Measurements from ENCODE around the gene MRPL16.
"Not testable (repeated sequence)": the region's sequence is repeated elsewhere in the genome, so short reads cannot be mapped to it uniquely, and the experiment has no call there.

Gene MRPL16

DNA sequence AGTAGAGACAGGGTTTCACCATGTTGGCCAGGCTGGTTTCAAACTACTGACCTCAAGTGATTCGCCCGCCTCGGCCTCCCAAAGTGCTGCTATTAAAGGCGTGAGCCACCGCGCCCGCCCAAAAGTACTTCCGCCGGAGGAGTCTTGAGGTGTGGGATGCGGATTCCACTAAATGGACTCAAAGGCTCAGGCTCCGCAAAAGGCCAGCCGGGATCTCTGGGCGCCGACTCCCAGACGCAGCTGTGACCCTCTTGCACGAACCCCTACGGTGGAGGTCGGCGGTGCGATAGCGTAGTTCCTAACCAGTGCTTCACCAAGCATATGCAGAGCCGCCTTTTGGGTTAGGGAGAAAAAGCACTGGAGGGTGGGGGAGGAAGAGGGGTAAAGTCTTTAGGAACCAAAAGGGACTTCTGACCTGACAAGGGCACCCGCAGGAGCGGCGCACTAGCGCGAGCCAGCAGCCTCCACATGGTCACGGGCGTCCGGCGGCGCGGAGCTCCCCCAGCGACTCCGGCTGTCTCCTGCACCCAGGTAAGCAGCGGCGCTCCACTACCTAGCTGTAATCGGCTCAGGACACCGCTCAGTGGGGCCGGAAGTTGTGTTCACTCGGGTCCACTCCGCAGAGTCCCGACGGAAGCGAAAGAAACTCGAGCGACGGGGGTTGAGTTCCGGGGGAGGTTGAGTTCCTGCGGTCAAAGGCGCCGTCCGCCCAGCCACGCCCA, at the start of gene MRPL16:
Gene MRPL16, minus strand, starts transcription at position 590 of the 722 bp plus-strand sequence. Its CDS starts 120 bp downstream, at position 470.
- Histone ChIP-seq H3K4me3 (peak within 1 kb of the TSS; percentile 98), H3K27ac (peak within 1 kb of the TSS; percentile 72 to 89)
- TF ChIP-seq, protein P1, sequence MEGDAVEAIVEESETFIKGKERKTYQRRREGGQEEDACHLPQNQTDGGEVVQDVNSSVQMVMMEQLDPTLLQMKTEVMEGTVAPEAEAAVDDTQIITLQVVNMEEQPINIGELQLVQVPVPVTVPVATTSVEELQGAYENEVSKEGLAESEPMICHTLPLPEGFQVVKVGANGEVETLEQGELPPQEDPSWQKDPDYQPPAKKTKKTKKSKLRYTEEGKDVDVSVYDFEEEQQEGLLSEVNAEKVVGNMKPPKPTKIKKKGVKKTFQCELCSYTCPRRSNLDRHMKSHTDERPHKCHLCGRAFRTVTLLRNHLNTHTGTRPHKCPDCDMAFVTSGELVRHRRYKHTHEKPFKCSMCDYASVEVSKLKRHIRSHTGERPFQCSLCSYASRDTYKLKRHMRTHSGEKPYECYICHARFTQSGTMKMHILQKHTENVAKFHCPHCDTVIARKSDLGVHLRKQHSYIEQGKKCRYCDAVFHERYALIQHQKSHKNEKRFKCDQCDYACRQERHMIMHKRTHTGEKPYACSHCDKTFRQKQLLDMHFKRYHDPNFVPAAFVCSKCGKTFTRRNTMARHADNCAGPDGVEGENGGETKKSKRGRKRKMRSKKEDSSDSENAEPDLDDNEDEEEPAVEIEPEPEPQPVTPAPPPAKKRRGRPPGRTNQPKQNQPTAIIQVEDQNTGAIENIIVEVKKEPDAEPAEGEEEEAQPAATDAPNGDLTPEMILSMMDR (IDR thresholded peaks at IDR 0.05): no peak
- DNase-seq (ENCODE audit: low spot score): peak; percentile 89

DNA sequence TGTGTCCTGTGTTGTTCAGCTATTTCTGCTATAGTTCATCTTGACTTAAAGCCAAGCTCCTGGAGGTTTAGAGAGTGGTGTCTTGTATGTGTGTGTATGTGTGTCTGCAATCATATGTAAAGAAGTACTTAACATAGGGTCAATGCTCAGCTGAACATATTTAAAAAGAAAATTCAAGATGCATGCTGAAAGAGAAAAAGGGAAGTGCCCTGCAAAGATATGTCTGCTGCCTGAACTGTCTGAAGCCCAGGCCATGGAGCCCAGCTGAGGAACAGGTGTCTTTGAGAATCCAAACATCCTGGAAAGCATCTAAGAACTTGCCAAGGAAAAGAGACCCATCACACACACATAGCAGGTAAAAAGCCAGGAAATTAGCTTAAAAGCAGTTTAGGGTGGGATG, 49.1 kb upstream of the MRPL16 start:
- Histone ChIP-seq H3K27ac (no peak overlapping the region), H3K4me3 (no peak overlapping the region)
- DNase-seq (ENCODE audit: low spot score): no peak
- TF ChIP-seq, protein P1 (IDR thresholded peaks at IDR 0.05): no peak

DNA sequence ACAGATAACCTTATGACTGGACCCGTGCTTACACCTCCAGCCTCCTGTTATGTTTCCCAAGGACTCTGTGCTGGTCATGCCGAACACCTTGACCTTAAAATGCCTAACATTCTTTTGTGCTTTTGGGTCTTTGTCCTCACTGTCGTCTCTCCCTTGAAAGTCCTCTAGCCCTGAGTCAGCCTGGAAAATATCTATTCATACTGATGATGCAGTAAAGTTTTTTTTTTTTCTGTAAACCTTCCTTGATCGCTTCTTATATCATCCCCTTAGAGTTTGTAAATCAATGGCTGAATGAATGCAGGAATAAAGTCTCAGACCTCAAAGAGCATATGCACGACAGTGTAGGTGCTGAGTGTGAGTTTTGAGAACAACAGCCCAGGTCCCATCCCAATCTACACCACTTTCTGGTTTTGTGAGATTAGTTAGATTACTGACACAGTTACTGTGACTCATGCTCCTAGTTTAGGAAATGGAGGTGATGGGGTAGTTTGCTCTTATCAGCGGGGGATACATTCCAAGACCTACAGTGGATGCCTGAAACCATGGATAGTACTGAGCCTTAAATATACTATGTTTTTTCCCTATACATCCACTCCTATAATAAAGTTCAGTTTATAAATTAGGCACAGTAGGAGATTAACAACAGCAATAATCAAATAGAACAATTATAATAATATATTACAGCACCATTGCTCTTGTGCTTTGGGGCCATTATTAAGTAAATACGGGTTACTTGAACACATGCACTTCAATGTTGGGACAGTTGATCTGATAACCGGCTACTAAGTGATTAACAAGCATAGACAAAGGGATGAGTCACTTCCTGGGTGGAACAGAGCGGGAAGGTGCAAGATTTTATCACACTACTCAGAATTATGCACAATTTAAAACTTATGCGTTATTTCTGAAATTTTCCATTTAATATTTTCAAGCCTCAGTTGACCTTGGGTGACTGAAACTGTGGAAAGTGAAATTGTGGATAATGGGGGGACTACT, 47.2 kb upstream of the MRPL16 start:
- no peak overlapping the region for H3K27ac ChIP-seq
- TF ChIP-seq, protein P1 (IDR thresholded peaks at IDR 0.05): no peak
- H3K4me3 ChIP-seq: no peak overlapping the region
- no peak for DNase-seq (ENCODE audit: low spot score)

DNA sequence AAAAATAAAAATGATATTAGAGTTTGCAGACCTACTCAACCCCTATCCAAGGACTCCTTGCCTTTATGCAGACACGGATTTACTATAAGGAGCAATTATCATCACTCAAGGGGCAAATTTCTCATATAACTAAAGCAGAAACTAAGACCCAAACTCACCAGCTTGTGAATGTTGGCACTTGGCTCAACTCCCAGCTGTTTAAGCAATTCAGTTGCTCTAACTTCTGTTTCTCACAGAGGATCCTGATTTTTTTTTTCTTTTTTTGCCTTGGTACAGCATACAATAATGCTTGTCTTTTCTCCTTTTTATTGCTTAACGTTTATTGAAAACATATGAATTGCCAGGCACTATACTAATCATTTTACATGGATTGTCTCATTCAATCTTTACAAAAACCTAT, 44.3 kb upstream of the MRPL16 start:
- Histone ChIP-seq H3K27ac (no peak overlapping the region), H3K4me3 (no peak overlapping the region)
- DNase-seq (ENCODE audit: low spot score): no peak
- TF ChIP-seq, protein P1 (IDR thresholded peaks at IDR 0.05): no peak

DNA sequence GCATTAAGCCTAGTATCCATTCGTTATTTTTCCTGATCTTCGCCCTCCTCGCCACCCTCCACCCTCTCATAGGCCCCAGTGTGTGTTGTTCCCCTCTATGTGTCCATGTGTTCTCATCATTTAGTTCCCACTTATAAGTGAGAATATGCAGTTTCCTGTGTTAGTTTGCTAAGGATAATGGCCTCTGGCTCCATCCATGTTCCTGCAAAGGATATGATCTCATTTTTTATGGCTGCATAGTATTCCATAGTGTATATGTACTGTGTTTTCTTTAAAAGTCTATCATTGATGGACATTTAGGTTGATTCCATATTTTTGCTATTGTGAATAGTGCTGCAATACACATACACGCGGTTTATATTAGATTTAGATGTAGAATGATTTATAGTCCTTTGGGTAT, 40.8 kb upstream of the MRPL16 start:
- not testable (repeated sequence) for H3K4me3 ChIP-seq; DNase-seq (ENCODE audit: low spot score); H3K27ac ChIP-seq

DNA sequence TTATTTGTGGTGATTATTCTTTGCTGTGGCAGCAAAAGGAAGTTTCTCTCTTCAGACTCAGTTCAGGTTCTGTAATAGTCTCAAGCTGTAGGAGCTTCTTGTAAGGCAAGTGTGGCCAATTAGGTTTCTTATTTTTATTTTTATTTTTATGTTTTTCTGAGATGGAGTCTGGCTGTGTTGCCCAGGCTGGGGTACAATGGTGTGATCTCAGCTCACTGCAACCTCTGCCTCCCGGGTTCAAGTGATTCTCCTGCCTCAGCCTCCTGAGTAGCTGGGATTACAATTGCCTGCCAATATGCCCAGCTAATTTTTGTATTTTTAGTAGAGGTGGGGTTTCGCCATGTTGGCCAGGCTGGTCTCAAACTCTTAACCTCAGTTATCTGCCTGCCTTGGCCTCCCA, 39.0 kb upstream of the MRPL16 start:
- not testable (repeated sequence) for H3K4me3 ChIP-seq; DNase-seq (ENCODE audit: low spot score); H3K27ac ChIP-seq

DNA sequence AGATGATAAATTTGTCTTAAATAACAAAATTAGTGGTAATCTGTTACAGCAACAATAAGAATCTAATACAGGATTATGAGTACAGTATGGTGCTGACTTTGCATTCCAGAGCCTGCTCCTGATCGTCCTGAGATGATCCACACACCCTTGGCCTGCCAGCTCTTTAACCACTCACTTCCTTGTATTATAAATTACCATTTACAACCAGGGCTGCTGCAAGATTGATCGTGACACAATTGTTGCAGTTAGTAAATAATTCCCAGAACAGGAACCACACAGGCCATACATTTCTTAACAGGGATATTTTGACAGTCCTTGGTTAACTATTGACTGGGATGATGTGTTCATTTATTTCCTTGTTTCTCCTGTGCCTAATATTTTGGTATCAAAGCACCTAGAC, 38.6 kb upstream of the MRPL16 start:
- H3K4me3 ChIP-seq: no peak overlapping the region
- H3K27ac ChIP-seq: no peak overlapping the region
- DNase-seq (ENCODE audit: low spot score): no peak
- TF ChIP-seq, protein P1 (IDR thresholded peaks at IDR 0.05): no peak

DNA sequence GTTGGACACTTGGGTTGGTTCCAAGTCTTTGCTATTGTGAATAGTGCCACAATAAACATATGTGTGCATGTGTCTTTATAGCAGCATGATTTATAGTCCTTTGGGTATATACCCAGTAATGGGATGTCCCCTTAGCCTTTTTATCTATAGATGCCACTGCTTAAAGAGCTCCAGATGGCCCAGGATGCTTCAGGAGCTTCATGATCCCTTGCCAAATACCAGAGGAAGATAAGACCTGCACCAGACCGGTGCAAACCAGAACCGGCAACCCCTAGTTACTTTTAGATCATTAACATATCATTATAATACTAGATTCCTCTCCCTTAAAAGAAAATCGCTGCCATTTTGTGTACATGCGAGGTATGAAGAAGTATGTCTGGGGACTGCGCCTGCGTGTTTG, 37.9 kb upstream of the MRPL16 start:
- H3K4me3 ChIP-seq; DNase-seq (ENCODE audit: low spot score); H3K27ac ChIP-seq: not testable (repeated sequence)
